Thoracic aorta (tissue), 2 donors: Measurements from ENCODE around the gene CTDSPL. TPM values are rescaled to one million over a fixed set of nuclear protein-coding genes. Genes with fewer than 3 reads are reported as not detected.

Experiments used
- ATAC-seq: fragments of 150-250 bp; one replicate; pipeline ENCODE4 v1.8.0; 2017; ENCODE audit warnings: low read depth; ENCODE audit not compliant: insufficient number of reproducible peaks, low FRiP score
- DNase-seq: peaks from one replicate; pipeline ENCODE4 v3.0.0-alpha.2; 2020; ENCODE audit warnings: low spot score
- H3K27ac ChIP-seq, 2 donors: fragments of 200-600 bp; sonication (generic); 1 replicate in 1 of 2; 2 replicates in 1 of 2; pipeline ENCODE4 v1.5.1; 2016; ENCODE audit warnings: mild to moderate bottlenecking in 2 of 2, moderate library complexity in 2 of 2
- H3K27me3 ChIP-seq: fragments of 200-600 bp; sonication (generic); replicated peaks from 2 replicates; pipeline ENCODE4 v1.6.0; 2016; ENCODE audit warnings: mild to moderate bottlenecking; ENCODE audit not compliant: insufficient read depth
- H3K36me3 ChIP-seq: fragments of 200-600 bp; sonication (generic); one replicate; pipeline ENCODE4 v1.5.1; 2016
- H3K4me1 ChIP-seq, 2 donors: fragments of 200-600 bp; sonication (generic); 1 replicate in 1 of 2; 2 replicates in 1 of 2; pipeline versions ENCODE4 v1.5.1 to v1.6.0; 2016; ENCODE audit warnings: low read depth in 2 of 2, mild to moderate bottlenecking in 1 of 2; ENCODE audit not compliant: control insufficient read depth in 1 of 2
- H3K4me3 ChIP-seq: fragments of 200-600 bp; sonication (generic); 2 replicates; pipeline ENCODE4 v1.5.1; 2016; ENCODE audit warnings: mild to moderate bottlenecking
- H3K9me3 ChIP-seq: fragments of 200-600 bp; sonication (generic); 2 replicates; pipeline ENCODE4 v1.5.1; 2016
- CTCF ChIP-seq: fragments of 200-600 bp; sonication (generic); IDR thresholded peaks from one replicate; pipeline ENCODE4 v1.5.1; 2019; ENCODE audit warnings: antibody characterized with exemption
- total RNA-seq, 2 donors: library from RNA; depleted of rRNA; stranded (reverse); fragments of >200 nt; gene quantifications; one replicate each; pipeline versions ENCODE4 v1.1.0 to v1.2.3, GENCODE V29; 2016

Gene CTDSPL
- total RNA-seq, 2 donors from 2014 or later: 55.0 to 59.6 TPM

GRCh38 chr3:37979541-37980461, 118.1 kb downstream of the CTDSPL start:
- no peak overlapping the region for H3K27ac ChIP-seq
- no peaks in the 10 kb centered on the region for H3K9me3 ChIP-seq
- DNase-seq: no peak
- no peaks in the 10 kb centered on the region for H3K4me1 ChIP-seq
- no peaks in the 10 kb centered on the region for H3K27me3 ChIP-seq
- peaks cover 19% of the 10 kb centered on the region for H3K36me3 ChIP-seq
- no peak for TF ChIP-seq CTCF
- no peak for ATAC-seq
- H3K4me3 ChIP-seq: no peak overlapping the region

GRCh38 chr3:37980462-37981347, 119.0 kb downstream of the CTDSPL start:
- H3K4me1 ChIP-seq: peaks cover 0 to 5% of the 10 kb centered on the region in 2 donors
- TF ChIP-seq CTCF: no peak
- H3K9me3 ChIP-seq: no peaks in the 10 kb centered on the region
- no peaks in the 10 kb centered on the region for H3K27me3 ChIP-seq
- no peak overlapping the region for H3K27ac ChIP-seq
- H3K36me3 ChIP-seq: peaks cover 17% of the 10 kb centered on the region
- DNase-seq (no peak), ATAC-seq (no peak)
- no peak overlapping the region for H3K4me3 ChIP-seq

DNA sequence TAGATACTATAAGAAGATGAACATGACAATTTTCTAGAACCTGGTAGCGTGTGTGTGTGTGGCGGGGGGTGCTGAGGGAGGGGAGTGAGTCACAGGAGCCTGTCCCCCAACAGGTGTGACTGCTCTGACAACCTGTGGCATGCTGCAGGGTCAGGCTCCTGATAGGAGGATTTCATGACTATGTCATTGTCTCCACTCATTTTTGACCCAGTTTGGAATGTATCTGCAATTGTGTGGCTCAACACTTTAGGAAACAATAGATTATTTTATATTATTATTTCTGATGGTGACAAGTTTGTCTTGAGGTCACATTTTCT, 119.6 kb downstream of the CTDSPL start:
- peaks cover 0 to 6% of the 10 kb centered on the region in 2 donors for H3K4me1 ChIP-seq
- H3K9me3 ChIP-seq: no peaks in the 10 kb centered on the region
- TF ChIP-seq CTCF: no peak
- ATAC-seq (no peak), DNase-seq (no peak)
- no peak overlapping the region for H3K27ac ChIP-seq
- no peaks in the 10 kb centered on the region for H3K27me3 ChIP-seq
- H3K36me3 ChIP-seq: peaks cover 11% of the 10 kb centered on the region
- no peak overlapping the region for H3K4me3 ChIP-seq

DNA sequence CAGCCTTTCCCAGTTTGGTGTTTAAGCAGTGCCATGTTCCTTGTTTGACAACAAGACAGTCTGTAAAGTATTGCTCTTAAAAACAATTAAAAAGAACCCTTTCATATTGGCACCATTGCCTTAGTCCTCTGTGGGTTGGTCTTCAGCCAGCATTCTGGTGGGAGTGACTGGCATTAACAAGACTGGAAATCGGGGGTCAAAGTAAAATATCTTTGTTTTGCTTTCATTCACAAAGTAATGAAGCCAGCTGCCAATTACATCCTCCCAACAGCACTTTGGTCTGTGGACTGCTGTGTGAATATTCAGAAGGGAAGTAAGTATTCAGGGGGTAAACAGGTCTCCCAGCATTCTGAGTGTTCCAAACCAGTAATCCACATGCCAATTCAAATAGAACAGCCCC, 120.7 kb downstream of the CTDSPL start:
- no peak for TF ChIP-seq CTCF
- Histone ChIP-seq H3K36me3 (peaks cover 5% of the 10 kb centered on the region), H3K27ac (no peak overlapping the region), H3K4me3 (no peak overlapping the region), H3K9me3 (no peaks in the 10 kb centered on the region), H3K4me1 (peaks cover 0 to 6% of the 10 kb centered on the region in 2 donors), H3K27me3 (no peaks in the 10 kb centered on the region)
- no peak for ATAC-seq
- no peak for DNase-seq

DNA sequence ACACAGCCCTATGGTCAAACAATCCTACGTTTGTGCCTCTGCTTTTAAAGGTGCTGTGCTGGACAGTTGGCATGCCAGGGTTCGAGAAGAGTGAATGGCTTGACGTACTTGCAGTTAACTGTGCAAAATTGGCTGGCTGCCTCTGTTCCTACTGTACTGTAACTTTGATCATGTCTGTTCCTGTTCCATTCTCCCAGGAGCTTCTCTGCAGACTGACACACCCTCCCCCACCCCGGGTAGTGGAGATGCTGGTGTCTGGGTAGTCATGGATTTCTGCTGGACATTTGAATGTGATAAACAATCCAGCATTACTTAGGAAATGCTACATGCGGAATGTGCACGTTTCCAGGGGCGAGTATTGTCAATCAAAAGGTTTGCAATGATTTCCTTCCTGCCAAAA, 122.4 kb downstream of the CTDSPL start:
- Histone ChIP-seq H3K27me3 (no peaks in the 10 kb centered on the region), H3K36me3 (peaks cover 5% of the 10 kb centered on the region), H3K4me1 (peaks cover 0 to 6% of the 10 kb centered on the region in 2 donors), H3K9me3 (no peaks in the 10 kb centered on the region), H3K4me3 (no peak overlapping the region), H3K27ac (no peak overlapping the region)
- no peak for TF ChIP-seq CTCF
- DNase-seq (no peak), ATAC-seq (no peak)
